H9 (cell line): Measurements from ENCODE around the gene MPG. TPM values are rescaled to one million over a fixed set of nuclear protein-coding genes. Genes with fewer than 3 reads are reported as not detected.

Experiments used
- DNase-seq: peaks from one replicate; pipeline ENCODE4 v3.0.0-alpha.2; 2017
- H2AFZ ChIP-seq: one replicate; pipeline ENCODE4 v1.6.1; 2013; ENCODE audit warnings: mild to moderate bottlenecking, low read length, control low read depth, moderate library complexity
- H2AK5ac ChIP-seq: 2 replicates; pipeline ENCODE4 v1.6.1; 2013; ENCODE audit warnings: low read length, control low read depth, mixed read lengths; ENCODE audit not compliant: insufficient read length
- H2BK120ac ChIP-seq: one replicate; pipeline ENCODE4 v1.6.1; 2013; ENCODE audit warnings: low read depth, mild to moderate bottlenecking, low read length, control low read depth, inconsistent platforms; ENCODE audit not compliant: poor library complexity, severe bottlenecking
- H2BK12ac ChIP-seq: 2 replicates; pipeline ENCODE4 v1.6.1; 2013; ENCODE audit warnings: low read length, control low read depth, mixed read lengths, low read depth; ENCODE audit not compliant: insufficient read length
- H2BK15ac ChIP-seq: 2 replicates; pipeline ENCODE4 v1.6.1; 2013; ENCODE audit warnings: low read depth, low read length, control low read depth
- H2BK20ac ChIP-seq: one replicate; pipeline ENCODE4 v1.6.1; 2013; ENCODE audit warnings: low read depth, mild to moderate bottlenecking, low read length, control low read depth, inconsistent platforms; ENCODE audit not compliant: poor library complexity, severe bottlenecking
- H2BK5ac ChIP-seq: 2 replicates; pipeline ENCODE4 v1.6.1; 2013; ENCODE audit warnings: low read length, control low read depth, mixed read lengths; ENCODE audit not compliant: insufficient read length
- H3K14ac ChIP-seq: 2 replicates; pipeline ENCODE4 v1.6.1; 2013; ENCODE audit warnings: low read length, control low read depth; ENCODE audit not compliant: insufficient read depth
- H3K18ac ChIP-seq: 2 replicates; pipeline ENCODE4 v1.6.1; 2013; ENCODE audit warnings: low read depth, mild to moderate bottlenecking, mixed read lengths, low read length, control low read depth; ENCODE audit not compliant: insufficient read length
- H3K23ac ChIP-seq: 2 replicates; pipeline ENCODE4 v1.6.1; 2013; ENCODE audit warnings: low read length, control low read depth, mixed read lengths, low read depth; ENCODE audit not compliant: insufficient read length
- H3K23me2 ChIP-seq: 2 replicates; pipeline ENCODE4 v1.6.1; 2013; ENCODE audit warnings: low read depth, mild to moderate bottlenecking, mixed read lengths, low read length, control low read depth; ENCODE audit not compliant: insufficient read length, poor library complexity, severe bottlenecking
- H3K27ac ChIP-seq: 2 replicates; pipeline ENCODE4 v1.5.1; 2013; ENCODE audit warnings: low read length, control low read depth, mixed read lengths, low read depth; ENCODE audit not compliant: insufficient read length
- H3K27me3 ChIP-seq: 2 replicates; pipeline ENCODE4 v1.6.1; 2013; ENCODE audit warnings: low read length, control low read depth, inconsistent platforms; ENCODE audit not compliant: insufficient read depth
- H3K4ac ChIP-seq: 2 replicates; pipeline ENCODE4 v1.6.1; 2013; ENCODE audit warnings: low read depth, mild to moderate bottlenecking, control low read depth, inconsistent platforms, low read length, moderate library complexity
- H3K4me1 ChIP-seq: 2 replicates; pipeline ENCODE4 v1.6.1; 2013; ENCODE audit warnings: low read length, control low read depth, inconsistent platforms; ENCODE audit not compliant: insufficient read depth
- H3K4me2 ChIP-seq: 2 replicates; pipeline ENCODE4 v1.6.1; 2013; ENCODE audit warnings: low read length, control low read depth, mixed read lengths; ENCODE audit not compliant: insufficient read length, insufficient read depth
- H3K56ac ChIP-seq: 2 replicates; pipeline ENCODE4 v1.6.1; 2013; ENCODE audit warnings: low read depth, mild to moderate bottlenecking, mixed read lengths, low read length, control low read depth; ENCODE audit not compliant: insufficient read length
- H3K79me1 ChIP-seq: 2 replicates; pipeline ENCODE4 v1.6.1; 2013; ENCODE audit warnings: low read depth, mild to moderate bottlenecking, moderate library complexity, low read length, control low read depth, inconsistent platforms; ENCODE audit not compliant: insufficient read depth, poor library complexity, severe bottlenecking
- H3K79me2 ChIP-seq: 2 replicates; pipeline ENCODE4 v1.6.1; 2013; ENCODE audit warnings: low read length, control low read depth, inconsistent platforms; ENCODE audit not compliant: insufficient read depth
- H3K9ac ChIP-seq: 2 replicates; pipeline ENCODE4 v1.6.1; 2013; ENCODE audit warnings: low read length, control low read depth, mixed read lengths; ENCODE audit not compliant: insufficient read length; ENCODE audit errors: extremely low read depth
- H3K9me3 ChIP-seq: one replicate; pipeline ENCODE4 v1.6.1; 2013; ENCODE audit warnings: low read depth, low read length, inconsistent platforms; ENCODE audit not compliant: control insufficient read depth
- H3T11ph ChIP-seq: one replicate; pipeline ENCODE4 v1.6.1; 2013; ENCODE audit warnings: mild to moderate bottlenecking, low read length, control low read depth, inconsistent platforms
- H4K20me1 ChIP-seq: one replicate; pipeline ENCODE4 v1.6.1; 2013; ENCODE audit not compliant: control insufficient read depth, insufficient read length, insufficient read depth
- H4K5ac ChIP-seq: 2 replicates; pipeline ENCODE4 v1.6.1; 2013; ENCODE audit warnings: low read depth, mild to moderate bottlenecking, mixed read lengths, low read length, control low read depth; ENCODE audit not compliant: insufficient read length
- H4K8ac ChIP-seq: replicated peaks from 2 replicates; pipeline ENCODE4 v1.6.1; 2013; ENCODE audit warnings: low read length, control low read depth, mixed read lengths, low read depth; ENCODE audit not compliant: insufficient read length
- H4K91ac ChIP-seq: 2 replicates; pipeline ENCODE4 v1.6.1; 2013; ENCODE audit warnings: low read depth, mild to moderate bottlenecking, moderate library complexity, mixed read lengths, low read length, control low read depth; ENCODE audit not compliant: insufficient read length
- H3K27ac Mint-ChIP-seq, 3 experiments: 2 replicates in 2 of 3; 3 replicates in 1 of 3; pipeline ENCODE4 v1.8.0; 2020 to 2021; ENCODE audit warnings: mixed read lengths in 3 of 3, mild to moderate bottlenecking in 1 of 3, moderate library complexity in 1 of 3
- H3K27me3 Mint-ChIP-seq: 2 replicates; pipeline ENCODE4 v1.8.0; 2021; ENCODE audit warnings: low read depth, mild to moderate bottlenecking, moderate library complexity, mixed read lengths
- H3K36me3 Mint-ChIP-seq, 3 experiments: 2 replicates in 2 of 3; 3 replicates in 1 of 3; pipeline ENCODE4 v1.8.0; 2020 to 2021; ENCODE audit warnings: low read depth in 3 of 3, mixed read lengths in 3 of 3; ENCODE audit not compliant: insufficient read depth in 1 of 3
- H3K4me1 Mint-ChIP-seq, 2 experiments: 2 replicates each; pipeline ENCODE4 v1.8.0; 2020; ENCODE audit warnings: mixed read lengths in 2 of 2
- H3K4me3 Mint-ChIP-seq, 2 experiments: 2 replicates in 1 of 2; 3 replicates in 1 of 2; pipeline ENCODE4 v1.8.0; 2020 to 2021; ENCODE audit warnings: mild to moderate bottlenecking in 2 of 2, mixed read lengths in 2 of 2, moderate library complexity in 1 of 2
- H3K9me3 Mint-ChIP-seq, 2 experiments: 2 replicates in 1 of 2; 3 replicates in 1 of 2; pipeline ENCODE4 v1.8.0; 2020; ENCODE audit warnings: mild to moderate bottlenecking in 2 of 2, mixed read lengths in 2 of 2, moderate library complexity in 1 of 2
- CTCF ChIP-seq: fragments of 200-600 bp; sonication (generic); conservative IDR thresholded peaks from 3 replicates; pipeline ENCODE4 v1.8.0; 2021; ENCODE audit warnings: antibody characterized with exemption, mild to moderate bottlenecking
- WGBS: extraction: QIAGEN DNeasy Blood & Tissue Kit; methylation state at CpG from one replicate; pipeline ENCODE4 v1.1.7; 2013; ENCODE audit warnings: missing lambda C conversion rate, low lambda C conversion rate, mixed read lengths; ENCODE audit not compliant: insufficient read length; ENCODE audit errors: extremely low coverage; 5-methylcytosine and 5-hydroxymethylcytosine counted together
- total RNA-seq: library from RNA; stranded (reverse); gene quantifications from 2 replicates; pipeline ENCODE4 v1.2.1, GENCODE V29; 2021

MPG gene
- total RNA-seq, 1 experiment from 2014 or later, result 39.1 TPM

GRCh38 chr16:78444-79150, 572 bp downstream of the MPG start:
- Histone ChIP-seq H2BK5ac (no peak overlapping the region), H3K27me3 (no peaks in the 10 kb centered on the region), H2BK15ac (no peak overlapping the region), H4K20me1 (peaks cover 4% of the 10 kb centered on the region), H3T11ph (no peak overlapping the region), H3K23ac (no peak overlapping the region), H3K56ac (no peak overlapping the region), H3K14ac (0 out of 2 replicates have a peak overlapping the region, but pooled peaks have one; percentile 56), H3K4me1 (peaks cover 3% of the 10 kb centered on the region; the same call in 1 of the 2 replicates), H4K8ac (no peak overlapping the region), H3K9me3 (no peaks in the 10 kb centered on the region), H2BK12ac (no peak overlapping the region), H2BK20ac (no peak overlapping the region), H3K27ac (no peak overlapping the region), H2AFZ (no peak overlapping the region), H3K4ac (no peak overlapping the region), H3K18ac (no peak overlapping the region), H3K79me1 (no peaks in the 10 kb centered on the region), H3K23me2 (peaks cover 8% of the 10 kb centered on the region), H4K91ac (no peak overlapping the region), H3K9ac (peak overlapping the region; percentile 16), H2AK5ac (no peak overlapping the region), H4K5ac (no peak overlapping the region), H2BK120ac (no peak overlapping the region), H3K79me2 (no peaks in the 10 kb centered on the region), H3K4me2 (peak overlapping the region; percentile 71)
- H3K27ac Mint-ChIP-seq, result peak overlapping the region in 1 of 3 experiments; percentile 79; a peak in 1 of 7 replicates
- peak overlapping the region; percentile 78 to 89 for H3K4me3 Mint-ChIP-seq
- peaks cover 32 to 46% of the 10 kb centered on the region in 2 experiments for H3K4me1 Mint-ChIP-seq
- no CpG with 5 or more reads among the region's 36 CpGs for WGBS
- no peak for DNase-seq
- H3K9me3 Mint-ChIP-seq, result no peaks in the 10 kb centered on the region
- H3K27me3 Mint-ChIP-seq, result no peaks in the 10 kb centered on the region; the same call in 1 of the 2 replicates
- TF ChIP-seq CTCF, result no peak
- peaks cover 4 to 19% (median 15%) of the 10 kb centered on the region in 3 experiments for H3K36me3 Mint-ChIP-seq
